T-helper 17 cell (primary cell): ENCODE data around the gene GHR. TPM values are rescaled to one million over a fixed set of nuclear protein-coding genes. Genes with fewer than 3 reads are reported as not detected.

Experiments
- ATAC-seq: fragments of 150-1000 bp; cut with Tn5 transposase; 2 replicates; pipeline ENCODE4 v1.10.0; 2021; ENCODE audit warnings: mild to moderate bottlenecking, moderate library complexity
- DNase-seq, 3 donors: peaks; one replicate each; pipeline versions ENCODE4 v3.0.0 to v3.0.0-alpha.2; 2020 to 2021
- H3K9me3 ChIP-seq: one replicate; pipeline ENCODE4 v1.7.0; 2013; ENCODE audit warnings: low read length, mild to moderate bottlenecking; ENCODE audit not compliant: control insufficient read depth, poor library complexity, severe bottlenecking
- H3K27ac Mint-ChIP-seq: one replicate; pipeline ENCODE4 v1.8.0; 2022; ENCODE audit warnings: mild to moderate bottlenecking, moderate library complexity, mixed read lengths
- H3K27me3 Mint-ChIP-seq: one replicate; pipeline ENCODE4 v1.8.0; 2022; ENCODE audit warnings: mixed read lengths
- H3K36me3 Mint-ChIP-seq: one replicate; pipeline ENCODE4 v1.8.0; 2022; ENCODE audit warnings: low read depth, mixed read lengths
- H3K4me1 Mint-ChIP-seq: one replicate; pipeline ENCODE4 v1.8.0; 2022; ENCODE audit warnings: mild to moderate bottlenecking, mixed read lengths
- H3K4me3 Mint-ChIP-seq: one replicate; pipeline ENCODE4 v1.8.0; 2022; ENCODE audit warnings: mild to moderate bottlenecking, moderate library complexity, mixed read lengths
- total RNA-seq, 4 donors: library from RNA in 2 of 4; stranded (reverse) in 2 of 4; gene quantifications; one replicate each; pipeline ENCODE4 v1.2.3 and lab custom pipeline; 2022 to 2026

The GHR gene
- total RNA-seq (not detected), total RNA-seq (lab: John Stamatoyannopoulos, UW) (0 to 0.35 reads per million in 2 donors)

DNA sequence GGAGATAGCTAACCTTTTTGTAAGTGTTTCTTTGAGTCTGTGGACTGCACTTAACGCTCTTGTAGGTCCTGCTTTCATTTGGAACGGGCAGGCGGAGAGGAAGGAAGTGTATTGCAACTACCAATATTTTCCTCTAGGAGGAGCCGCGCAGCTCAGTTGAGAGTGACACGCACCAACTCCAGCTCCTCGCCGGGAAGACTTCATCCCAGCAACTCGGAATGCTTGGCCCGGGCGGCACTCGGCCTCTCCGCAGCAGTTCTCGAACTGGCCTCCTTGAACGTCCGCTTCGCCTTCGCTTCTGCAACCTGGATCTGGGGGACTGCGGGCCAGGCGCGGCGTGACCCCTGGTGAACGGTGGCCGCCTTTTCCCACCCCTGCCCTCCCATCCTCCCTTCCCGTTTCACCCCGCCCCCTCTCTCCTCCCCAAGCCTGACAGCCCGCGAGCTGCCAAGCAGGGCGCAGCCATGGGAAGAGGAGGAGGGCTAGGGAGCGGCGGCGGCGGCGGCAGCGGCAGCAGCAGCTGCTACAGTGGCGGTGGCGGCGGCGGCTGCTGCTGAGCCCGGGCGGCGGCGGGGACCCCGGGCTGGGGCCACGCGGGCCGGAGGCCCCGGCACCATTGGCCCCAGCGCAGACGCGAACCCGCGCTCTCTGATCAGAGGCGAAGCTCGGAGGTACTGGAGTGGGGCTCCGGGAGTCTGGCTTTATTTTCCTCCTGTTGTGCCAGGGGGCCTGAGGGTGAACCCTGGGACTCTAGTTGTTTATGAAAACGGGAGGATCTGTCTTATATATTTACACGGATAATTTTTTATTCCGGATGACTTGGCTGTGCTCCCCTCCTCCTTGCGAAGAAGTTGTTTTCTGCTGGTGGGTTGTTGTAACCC, at the start of gene GHR:
GHR (plus strand) TSS at position 155 of the 881 bp plus-strand sequence. CDS start 142,436 bp downstream, outside the sequence.
- no peaks in the 10 kb centered on the region for H3K36me3 Mint-ChIP-seq
- ATAC-seq: peak; percentile 59
- H3K27ac Mint-ChIP-seq: no peak within 1 kb of the TSS
- H3K9me3 ChIP-seq: no peaks in the 10 kb centered on the region
- DNase-seq: no peak
- no peak within 1 kb of the TSS for H3K4me3 Mint-ChIP-seq
- H3K4me1 Mint-ChIP-seq: no peaks in the 10 kb centered on the region
- peaks cover 12% of the 10 kb centered on the region for H3K27me3 Mint-ChIP-seq

DNA sequence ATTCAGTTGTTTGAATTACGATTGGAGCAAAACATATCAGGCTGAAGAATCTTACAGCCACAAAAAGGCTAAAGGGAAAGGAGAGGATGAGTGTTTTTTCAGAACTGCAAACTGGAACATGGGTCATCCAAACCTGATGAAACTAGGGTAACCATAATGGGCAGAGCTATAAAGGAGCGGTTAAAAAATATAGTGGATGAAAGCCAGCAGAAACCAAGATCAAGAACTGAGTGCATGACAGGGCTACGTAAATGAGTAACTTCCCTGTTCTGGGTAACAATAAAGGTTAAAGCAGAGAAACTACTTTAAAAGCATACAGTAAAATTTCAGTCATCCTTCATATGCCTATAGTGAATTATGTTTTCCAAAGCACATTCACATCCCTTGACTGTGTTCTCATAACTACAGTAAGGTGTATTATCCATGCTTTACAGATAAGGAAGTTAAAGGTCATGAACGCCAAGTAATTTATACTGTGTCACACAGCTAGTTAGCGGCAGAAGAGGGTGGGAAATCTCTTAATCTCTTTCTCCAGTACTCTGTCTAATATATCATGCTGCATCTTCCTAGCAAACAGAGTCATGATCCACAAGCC, 48.5 kb upstream of the GHR start:
- Mint-ChIP-seq H3K4me3 (no peak overlapping the region), H3K36me3 (no peaks in the 10 kb centered on the region), H3K4me1 (no peaks in the 10 kb centered on the region), H3K27me3 (no peaks in the 10 kb centered on the region), H3K27ac (no peak overlapping the region)
- no peak for DNase-seq
- no peaks in the 10 kb centered on the region for H3K9me3 ChIP-seq
- ATAC-seq: no peak

DNA sequence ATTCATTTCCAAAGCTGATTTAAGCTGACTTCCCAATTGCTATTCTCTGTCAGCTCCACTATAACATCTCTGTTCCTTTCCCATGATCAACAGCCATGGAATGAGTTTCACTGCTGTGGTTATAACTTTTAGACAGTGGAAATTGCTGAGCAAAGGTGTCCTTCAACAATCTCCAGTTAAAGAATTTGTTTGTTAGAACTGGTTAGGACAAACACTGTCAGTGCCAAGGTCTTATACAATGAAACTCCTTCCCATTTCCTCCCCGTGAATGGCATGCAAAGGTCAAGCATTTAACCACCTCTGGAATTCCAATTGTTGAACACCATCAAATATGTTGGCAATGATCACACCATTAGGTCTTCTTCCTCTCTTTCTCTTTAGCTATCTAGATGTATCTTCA, 45.7 kb upstream of the GHR start:
- no peak for ATAC-seq

DNA sequence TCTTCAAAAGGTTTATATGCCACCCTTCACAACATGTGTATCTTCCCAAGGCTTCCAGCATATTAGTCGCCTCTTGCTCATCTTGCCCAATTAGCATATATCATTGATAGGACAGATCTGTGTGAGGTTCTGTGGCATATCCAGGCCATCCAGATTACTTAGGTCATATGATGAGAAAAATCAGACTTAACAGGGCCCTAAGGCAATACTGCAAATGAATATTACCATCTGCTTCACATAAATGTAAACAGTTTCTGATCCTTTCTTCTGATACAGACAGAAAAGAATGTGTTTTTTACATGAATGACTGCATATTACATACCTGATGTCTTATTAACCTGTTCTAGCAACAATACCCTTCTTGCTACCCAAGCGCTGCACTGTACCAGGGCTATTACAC, 41.3 kb upstream of the GHR start:
- no peaks in the 10 kb centered on the region for H3K9me3 ChIP-seq
- H3K36me3 Mint-ChIP-seq: no peaks in the 10 kb centered on the region
- ATAC-seq (no peak), DNase-seq (no peak)
- no peak overlapping the region for H3K4me3 Mint-ChIP-seq
- no peak overlapping the region for H3K27ac Mint-ChIP-seq
- no peaks in the 10 kb centered on the region for H3K27me3 Mint-ChIP-seq
- no peaks in the 10 kb centered on the region for H3K4me1 Mint-ChIP-seq

More for the DNA sequence above, 45.7 kb upstream of the GHR start:
- Mint-ChIP-seq H3K36me3 (no peaks in the 10 kb centered on the region), H3K4me1 (no peaks in the 10 kb centered on the region), H3K4me3 (no peak overlapping the region), H3K27ac (no peak overlapping the region), H3K27me3 (no peaks in the 10 kb centered on the region)
- no peak for DNase-seq
- no peaks in the 10 kb centered on the region for H3K9me3 ChIP-seq

DNA sequence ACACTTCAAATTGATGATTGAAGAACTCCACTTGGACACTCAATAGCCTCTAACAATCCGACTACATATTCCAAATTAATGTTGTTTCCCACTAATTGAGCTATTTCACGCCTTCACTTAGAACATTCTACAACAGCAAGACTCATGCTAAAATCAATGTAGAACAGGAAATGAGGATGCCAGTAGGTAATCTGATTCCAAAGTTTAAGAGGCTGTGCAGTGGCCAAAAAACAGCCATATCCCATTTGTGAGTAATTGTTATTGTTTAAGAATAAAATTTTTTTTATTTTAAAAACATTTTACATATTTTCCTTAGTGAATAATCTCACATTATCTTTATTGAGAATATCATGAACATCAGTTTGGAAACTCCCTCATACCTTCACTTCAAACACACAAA, 35.7 kb upstream of the GHR start:
- no peak overlapping the region for H3K4me3 Mint-ChIP-seq
- no peak for ATAC-seq

DNA sequence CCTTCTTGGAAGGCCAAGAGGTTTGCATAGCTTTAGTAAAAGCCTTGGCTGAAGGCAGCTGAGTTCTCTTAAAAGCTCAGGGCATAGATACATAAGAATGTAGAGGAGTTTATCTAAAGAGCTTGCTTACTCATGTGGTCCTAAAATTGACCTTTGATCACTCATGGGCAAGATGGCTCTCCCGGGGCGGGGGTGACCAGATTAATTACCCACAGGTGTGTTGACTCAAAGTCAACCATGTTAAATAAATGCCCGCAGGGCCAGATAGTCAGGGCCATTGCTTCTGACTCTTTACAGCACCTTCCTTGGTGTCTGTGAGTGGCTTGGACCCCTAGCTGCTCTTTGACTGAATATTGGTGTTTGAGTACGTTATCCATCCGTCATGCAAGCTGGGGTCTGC, 33.1 kb upstream of the GHR start:
- H3K4me3 Mint-ChIP-seq: no peak overlapping the region
- H3K27ac Mint-ChIP-seq: no peak overlapping the region
- no peaks in the 10 kb centered on the region for H3K9me3 ChIP-seq
- DNase-seq: no peak
- H3K4me1 Mint-ChIP-seq: no peaks in the 10 kb centered on the region
- no peaks in the 10 kb centered on the region for H3K27me3 Mint-ChIP-seq
- no peak for ATAC-seq
- H3K36me3 Mint-ChIP-seq: no peaks in the 10 kb centered on the region

More for the DNA sequence above, 35.7 kb upstream of the GHR start:
- no peaks in the 10 kb centered on the region for H3K4me1 Mint-ChIP-seq
- no peak overlapping the region for H3K27ac Mint-ChIP-seq
- no peaks in the 10 kb centered on the region for H3K9me3 ChIP-seq
- no peak for DNase-seq
- H3K36me3 Mint-ChIP-seq: no peaks in the 10 kb centered on the region
- no peaks in the 10 kb centered on the region for H3K27me3 Mint-ChIP-seq

DNA sequence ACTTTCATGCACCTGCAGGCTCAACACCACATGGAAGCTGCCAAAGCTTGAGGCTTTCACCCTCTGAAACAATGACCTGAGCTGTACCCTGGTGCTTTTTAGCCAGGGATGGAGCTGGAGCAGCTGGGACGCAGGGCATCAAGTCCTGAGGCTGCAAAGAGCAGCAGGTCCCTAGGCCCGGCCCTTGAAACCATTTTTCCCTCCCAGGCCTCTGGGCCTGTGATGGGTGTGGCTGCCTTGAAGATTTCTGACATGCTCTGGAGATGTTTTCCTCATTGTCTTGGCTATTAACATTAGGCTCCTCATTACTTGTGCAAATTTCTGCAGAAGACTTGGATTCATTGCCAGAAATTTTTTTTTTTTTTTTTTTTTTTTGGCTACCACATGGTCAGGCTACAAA, 30.3 kb upstream of the GHR start:
- no peaks in the 10 kb centered on the region for H3K4me1 Mint-ChIP-seq

DNA sequence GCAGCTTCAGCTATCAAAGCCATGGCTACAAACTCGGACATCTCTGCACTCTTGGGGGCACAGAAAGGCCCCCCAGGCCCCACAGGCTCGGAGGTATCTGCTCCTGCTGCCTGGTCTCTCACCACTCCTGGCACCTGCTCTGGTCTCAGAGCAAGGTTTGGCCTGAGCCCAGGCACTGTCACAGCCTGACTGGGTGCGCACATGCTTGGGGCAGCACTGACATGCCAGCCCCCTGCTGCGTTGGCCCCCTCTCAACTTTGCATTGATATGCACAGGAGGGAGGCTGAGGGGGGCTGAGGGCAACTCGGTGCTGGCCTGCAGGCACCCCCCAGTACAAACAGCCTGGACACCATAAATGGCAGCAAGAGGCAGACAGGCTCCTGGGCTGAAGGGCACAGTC, 27.1 kb upstream of the GHR start:
- ATAC-seq: no peak
- Mint-ChIP-seq H3K36me3 (no peaks in the 10 kb centered on the region), H3K4me3 (no peak overlapping the region), H3K27me3 (peaks cover 7% of the 10 kb centered on the region), H3K4me1 (no peaks in the 10 kb centered on the region), H3K27ac (no peak overlapping the region)
- no peak for DNase-seq
- no peaks in the 10 kb centered on the region for H3K9me3 ChIP-seq

More for the DNA sequence above, 30.3 kb upstream of the GHR start:
- no peaks in the 10 kb centered on the region for H3K9me3 ChIP-seq
- H3K4me3 Mint-ChIP-seq: no peak overlapping the region
- peaks cover 7% of the 10 kb centered on the region for H3K27me3 Mint-ChIP-seq
- DNase-seq: no peak
- H3K27ac Mint-ChIP-seq: no peak overlapping the region
- no peak for ATAC-seq
- no peaks in the 10 kb centered on the region for H3K36me3 Mint-ChIP-seq

DNA sequence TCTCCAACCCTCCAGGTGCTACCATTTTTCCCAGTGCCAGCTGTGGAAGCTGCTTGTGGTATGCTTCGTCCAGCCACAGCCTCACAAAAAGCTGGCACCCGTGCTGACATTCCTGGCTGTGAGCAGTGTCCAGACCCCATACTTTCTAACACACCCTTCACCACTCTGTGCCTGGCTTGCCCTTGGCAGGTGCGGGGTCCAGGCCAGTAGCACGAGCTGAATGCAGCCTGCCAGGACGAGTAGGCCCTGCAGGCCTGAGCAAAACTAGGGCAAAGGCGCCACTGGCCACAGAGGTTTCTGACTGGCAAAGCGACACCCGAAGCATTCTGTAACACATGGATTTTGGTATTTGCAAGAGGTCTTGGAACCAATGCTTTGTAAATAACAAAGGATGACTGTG, 26.0 kb upstream of the GHR start:
- Mint-ChIP-seq H3K4me1 (no peaks in the 10 kb centered on the region), H3K4me3 (no peak overlapping the region), H3K27ac (no peak overlapping the region), H3K36me3 (no peaks in the 10 kb centered on the region), H3K27me3 (peaks cover 7% of the 10 kb centered on the region)
- no peak for ATAC-seq
- H3K9me3 ChIP-seq: no peaks in the 10 kb centered on the region
- no peak for DNase-seq

DNA sequence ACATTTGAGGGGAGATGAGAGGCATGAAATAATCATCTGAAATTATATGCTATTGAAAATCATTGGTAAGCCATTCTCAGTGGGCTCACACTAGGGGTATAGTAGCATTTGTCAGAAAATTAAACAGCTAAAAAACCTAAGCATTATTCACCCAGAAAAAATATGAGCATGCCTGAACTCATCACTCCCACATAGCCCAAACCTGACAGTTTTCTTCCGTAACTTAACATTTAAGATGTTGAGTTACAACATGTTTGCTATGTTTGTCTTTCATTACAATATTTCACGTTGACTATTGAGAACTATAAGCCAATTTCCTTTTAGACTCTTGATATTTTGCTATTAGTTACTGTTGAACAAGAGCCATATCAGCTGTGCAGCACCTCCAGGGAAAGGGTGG, 23.5 kb upstream of the GHR start:
- no peaks in the 10 kb centered on the region for H3K9me3 ChIP-seq
- Mint-ChIP-seq H3K4me3 (no peak overlapping the region), H3K36me3 (no peaks in the 10 kb centered on the region), H3K27me3 (peaks cover 7% of the 10 kb centered on the region), H3K27ac (no peak overlapping the region), H3K4me1 (no peaks in the 10 kb centered on the region)
- DNase-seq (no peak), ATAC-seq (no peak)

DNA sequence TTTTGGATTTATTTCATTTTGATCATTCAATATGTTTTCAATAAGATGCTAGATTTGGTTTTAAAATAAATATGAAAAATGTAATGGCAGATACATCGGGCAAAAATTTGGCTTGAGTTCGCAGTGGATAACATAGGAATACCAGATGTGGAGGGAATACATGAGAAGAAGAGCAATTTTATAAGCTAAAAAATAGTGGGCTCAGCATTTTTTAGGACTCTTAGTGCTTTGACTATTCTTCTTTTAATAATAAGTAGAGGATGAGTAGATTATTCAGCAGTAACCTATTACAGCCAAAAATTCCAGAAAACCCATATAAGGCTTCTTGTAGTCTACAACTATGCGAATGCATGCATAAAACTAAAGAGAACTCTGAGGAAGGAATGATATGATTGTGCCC, 22.8 kb upstream of the GHR start:
- no peak for DNase-seq
- no peak for ATAC-seq
- H3K4me3 Mint-ChIP-seq: no peak overlapping the region
- no peaks in the 10 kb centered on the region for H3K36me3 Mint-ChIP-seq
- H3K27ac Mint-ChIP-seq: no peak overlapping the region
- H3K4me1 Mint-ChIP-seq: no peaks in the 10 kb centered on the region
- H3K9me3 ChIP-seq: no peaks in the 10 kb centered on the region
- peaks cover 7% of the 10 kb centered on the region for H3K27me3 Mint-ChIP-seq

DNA sequence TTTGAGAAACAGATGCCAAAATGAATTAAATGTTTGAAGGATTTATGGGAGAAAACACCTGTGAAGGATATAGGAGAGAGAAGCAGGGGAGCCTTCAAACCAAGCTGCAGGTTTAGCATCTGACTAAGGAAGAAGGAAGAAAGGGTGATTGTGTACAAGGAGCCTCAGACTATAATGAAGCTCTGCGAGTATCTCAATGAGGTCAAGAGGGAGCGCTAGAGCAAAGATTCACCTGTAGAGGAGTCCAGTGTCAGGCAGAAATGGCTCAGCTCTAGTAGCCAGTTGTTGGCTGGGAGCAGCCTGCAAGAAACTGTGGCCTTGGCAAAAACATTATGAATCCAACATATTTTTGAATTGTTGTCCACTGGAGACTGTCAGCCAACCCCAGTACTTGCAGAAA, 20.0 kb upstream of the GHR start:
- no peaks in the 10 kb centered on the region for H3K4me1 Mint-ChIP-seq
- DNase-seq (no peak), ATAC-seq (no peak)
- H3K9me3 ChIP-seq: no peaks in the 10 kb centered on the region
- no peaks in the 10 kb centered on the region for H3K27me3 Mint-ChIP-seq
- H3K27ac Mint-ChIP-seq: no peak overlapping the region
- H3K4me3 Mint-ChIP-seq: no peak overlapping the region
- no peaks in the 10 kb centered on the region for H3K36me3 Mint-ChIP-seq

DNA sequence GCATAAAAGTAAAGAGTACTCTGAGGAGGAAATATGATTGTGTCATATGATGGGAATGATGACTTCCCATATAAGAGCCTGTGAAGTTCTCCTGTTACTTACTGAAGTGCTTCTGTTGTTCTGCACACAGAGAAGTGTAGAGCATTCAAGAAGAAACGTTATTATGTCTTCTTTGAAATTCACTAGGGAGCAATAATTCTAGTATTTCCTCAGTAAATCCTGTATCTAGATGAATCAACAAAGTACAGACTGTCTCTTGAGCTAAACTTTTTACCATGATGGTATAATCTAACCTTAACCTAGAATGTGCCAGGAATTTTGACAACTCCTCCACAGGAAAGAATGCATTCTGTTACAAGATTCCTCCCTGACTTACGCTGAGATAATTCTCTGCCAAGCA, 18.9 kb upstream of the GHR start:
- H3K36me3 Mint-ChIP-seq: no peaks in the 10 kb centered on the region
- no peak overlapping the region for H3K4me3 Mint-ChIP-seq
- H3K4me1 Mint-ChIP-seq: no peaks in the 10 kb centered on the region
- ATAC-seq (no peak), DNase-seq (no peak)
- H3K27me3 Mint-ChIP-seq: no peaks in the 10 kb centered on the region
- H3K9me3 ChIP-seq: no peaks in the 10 kb centered on the region
- H3K27ac Mint-ChIP-seq: no peak overlapping the region

DNA sequence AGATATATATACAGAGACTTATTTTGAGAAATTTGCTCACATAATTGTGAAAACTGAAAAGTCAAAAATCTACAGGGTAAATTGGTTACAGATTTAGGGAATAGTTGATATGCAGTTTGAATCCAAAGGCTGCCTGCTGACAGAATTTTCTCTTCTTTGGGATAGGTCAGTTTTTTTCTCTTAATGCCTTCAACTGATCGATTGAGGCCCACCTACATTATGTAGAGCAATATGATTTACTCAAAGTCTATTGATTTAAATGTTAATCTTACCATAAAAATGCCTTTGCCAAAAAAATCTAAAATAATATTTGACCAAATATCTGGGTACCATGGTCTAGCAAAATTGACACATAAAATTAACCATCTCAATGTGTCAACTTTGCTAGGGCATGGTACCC, 3.9 kb upstream of the GHR start:
- Mint-ChIP-seq H3K27me3 (peaks cover 4% of the 10 kb centered on the region), H3K4me1 (no peaks in the 10 kb centered on the region), H3K27ac (no peak overlapping the region), H3K4me3 (no peak overlapping the region), H3K36me3 (no peaks in the 10 kb centered on the region)
- no peak for ATAC-seq
- H3K9me3 ChIP-seq: no peaks in the 10 kb centered on the region
- DNase-seq: no peak
